Tibial nerve (tissue), 4 donors: ENCODE measurements around the gene SBNO2. TPM values are rescaled to one million over a fixed set of nuclear protein-coding genes. Genes with fewer than 3 reads are reported as not detected.

Experiments
- DNase-seq, 2 donors: peaks; one replicate each; pipeline ENCODE4 v3.0.0-alpha.2; 2019; ENCODE audit warnings: low spot score in 2 of 2
- H3K27ac ChIP-seq, 4 donors: fragments of 200-600 bp; sonication (generic) in 3 of 4; one replicate each; pipeline ENCODE4 v1.5.1; 2017 to 2019; ENCODE audit warnings: mild to moderate bottlenecking in 1 of 4
- H3K27me3 ChIP-seq, 2 donors: fragments of 200-600 bp; sonication (generic) in 1 of 2; one replicate each; pipeline versions ENCODE4 v1.5.1 to v1.6.0; 2017 to 2019
- H3K36me3 ChIP-seq, 3 donors: fragments of 200-600 bp; sonication (generic); one replicate each; pipeline ENCODE4 v1.5.1; 2018 to 2019
- H3K4me1 ChIP-seq, 4 donors: fragments of 200-600 bp; sonication (generic) in 3 of 4; one replicate each; pipeline ENCODE4 v1.5.1; 2017 to 2019
- H3K4me3 ChIP-seq, 4 donors: fragments of 200-600 bp; sonication (generic) in 3 of 4; one replicate each; pipeline ENCODE4 v1.5.1; 2017 to 2019; ENCODE audit warnings: mild to moderate bottlenecking in 1 of 4, moderate library complexity in 1 of 4
- H3K9me3 ChIP-seq, 4 donors: fragments of 200-600 bp; sonication (generic) in 3 of 4; one replicate each; pipeline ENCODE4 v1.5.1; 2017 to 2019
- CTCF ChIP-seq, 5 experiments: fragments of 200-600 bp in 3 of 5; fragments of 450-650 bp in 2 of 5; sonication (generic) in 3 of 5; IDR thresholded peaks; one replicate each; pipeline ENCODE4 v1.5.1; 2016 to 2019; ENCODE audit warnings: antibody characterized with exemption in 5 of 5, mild to moderate bottlenecking in 3 of 5, moderate library complexity in 2 of 5
- EP300 ChIP-seq, 2 donors: sonication (generic); formaldehyde crosslinking; IDR thresholded peaks; one replicate each; pipeline ENCODE4 v1.6.1; 2017; ENCODE audit warnings: antibody characterized with exemption in 2 of 2, mild to moderate bottlenecking in 1 of 2
- POLR2A ChIP-seq, 2 donors: fragments of 450-650 bp; IDR thresholded peaks; one replicate each; pipeline ENCODE4 v1.6.1; 2017; ENCODE audit warnings: antibody characterized with exemption in 2 of 2, mild to moderate bottlenecking in 2 of 2, moderate library complexity in 2 of 2
- WGBS, 2 donors: methylation state at CpG; one replicate each; pipeline ENCODE4 v1.1.5; 2018; 5-methylcytosine and 5-hydroxymethylcytosine counted together
- total RNA-seq, 4 donors: library from RNA; depleted of rRNA; stranded (reverse); fragments of >200 nt; gene quantifications; one replicate each; pipeline ENCODE4 v1.1.0, GENCODE V29; 2016

SBNO2 gene
- total RNA-seq, 4 donors from 2014 or later, result 26.6 to 105 (median 39.3) TPM

DNA sequence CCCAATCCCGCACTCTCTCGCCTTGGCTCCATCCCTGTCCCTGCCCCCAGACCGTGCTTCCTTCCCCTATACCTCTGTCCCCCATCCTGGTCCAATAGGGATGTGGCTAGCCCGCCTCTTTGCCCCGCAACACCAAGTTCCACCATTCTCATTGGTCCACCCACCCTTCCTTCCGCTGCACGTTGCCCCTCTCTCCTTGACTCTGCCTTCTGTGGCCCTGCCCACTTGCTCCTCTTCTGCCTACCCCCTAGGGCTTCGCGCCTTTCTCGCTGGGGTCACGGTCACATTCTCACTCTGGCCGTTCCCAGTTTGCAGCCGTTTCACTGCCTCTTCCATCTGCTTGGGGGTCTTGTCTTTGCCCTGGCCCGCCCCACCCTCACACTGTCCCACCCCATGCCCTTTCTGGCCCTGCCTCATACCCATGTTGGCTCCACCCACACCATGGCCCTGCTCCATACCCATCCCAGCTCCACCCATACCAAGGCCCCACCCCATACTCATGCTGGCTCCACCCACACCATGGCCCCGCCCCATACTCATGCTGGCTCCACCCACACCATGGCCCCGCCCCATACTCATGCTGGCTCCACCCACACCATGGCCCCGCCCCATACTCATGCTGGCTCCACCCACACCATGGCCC lies 111.6 kb downstream of the SBNO2 start:
- DNase-seq, result no peak
- Histone ChIP-seq H3K27ac (no peak overlapping the region), H3K36me3 (peaks cover 0 to 20% (median 0%) of the 10 kb centered on the region in 3 donors), H3K4me1 (peaks cover 0 to 34% (median 16%) of the 10 kb centered on the region in 4 donors), H3K27me3 (peaks cover 0 to 23% of the 10 kb centered on the region in 2 donors), H3K9me3 (peaks cover 0 to 38% (median 8%) of the 10 kb centered on the region in 4 donors), H3K4me3 (no peak overlapping the region)
- 82 to 87% methylated on average over 17 of the region's 17 CpGs for WGBS, 2 donors
- TF ChIP-seq CTCF (IDR thresholded peaks at IDR 0.05), result no peak

- H3K9me3 ChIP-seq, result peaks cover 0 to 43% (median 10%) of the 10 kb centered on the region in 4 donors
- no peak overlapping the region for H3K4me3 ChIP-seq
- DNase-seq, result no peak
- TF ChIP-seq EP300 (IDR thresholded peaks at IDR 0.05) (no peak), POLR2A (IDR thresholded peaks at IDR 0.05) (no peak), CTCF (IDR thresholded peaks at IDR 0.05) (no peak)
- H3K4me1 ChIP-seq, result peaks cover 0 to 29% (median 12%) of the 10 kb centered on the region in 4 donors
- no peak overlapping the region for H3K27ac ChIP-seq
- H3K27me3 ChIP-seq, result peaks cover 0 to 18% of the 10 kb centered on the region in 2 donors
- H3K36me3 ChIP-seq, result peaks cover 0 to 25% (median 0%) of the 10 kb centered on the region in 3 donors
- 69 to 93% methylated on average over 12 to 20 of the region's 20 CpGs for WGBS, 2 donors
Observed at GRCh38 chr19:1061987-1062386, 112.1 kb downstream of the SBNO2 start.

GRCh38 chr19:1060689-1061088 lies 113.4 kb downstream of the SBNO2 start:
- Histone ChIP-seq H3K4me3 (no peak overlapping the region), H3K9me3 (peaks cover 0 to 56% (median 15%) of the 10 kb centered on the region in 4 donors), H3K4me1 (peaks cover 0 to 16% (median 4%) of the 10 kb centered on the region in 4 donors), H3K27me3 (peaks cover 0 to 5% of the 10 kb centered on the region in 2 donors), H3K27ac (no peak overlapping the region), H3K36me3 (peaks cover 0 to 38% (median 0%) of the 10 kb centered on the region in 3 donors)
- WGBS, 2 donors, result 68 to 85% methylated on average over 5 of the region's 5 CpGs
- DNase-seq, result no peak
- TF ChIP-seq EP300 (IDR thresholded peaks at IDR 0.05), result no peak
- TF ChIP-seq CTCF (IDR thresholded peaks at IDR 0.05), result no peak
- TF ChIP-seq POLR2A (IDR thresholded peaks at IDR 0.05), result no peak

GRCh38 chr19:1058112-1058511 lies 116.0 kb downstream of the SBNO2 start:
- peaks cover 0 to 68% (median 15%) of the 10 kb centered on the region in 4 donors for H3K9me3 ChIP-seq
- 92 to 93% methylated on average over 4 to 5 of the region's 5 CpGs for WGBS, 2 donors
- no peaks in the 10 kb centered on the region for H3K4me1 ChIP-seq
- no peak for DNase-seq
- no peaks in the 10 kb centered on the region for H3K27me3 ChIP-seq
- no peak overlapping the region for H3K4me3 ChIP-seq
- H3K36me3 ChIP-seq, result peaks cover 0 to 52% (median 0%) of the 10 kb centered on the region in 3 donors
- H3K27ac ChIP-seq, result no peak overlapping the region
- TF ChIP-seq CTCF (IDR thresholded peaks at IDR 0.05) (no peak), EP300 (IDR thresholded peaks at IDR 0.05) (no peak)

Other genes with a start within 250 kb of the SBNO2 start
- 10 to 100 TPM in 3 of 4 donors, 1 to 10 TPM in 1; 8.1 to 15.3 (median 12.5) TPM for gene ARID3A, start 248.2 kb downstream of the SBNO2 start, total RNA-seq
- 10 to 100 TPM; 23.3 to 90.6 (median 52.8) TPM for gene WDR18, start 189.9 kb downstream of the SBNO2 start, total RNA-seq
- gene GRIN3B, start 173.8 kb downstream of the SBNO2 start, total RNA-seq, result 1 to 10 TPM in 1 of 4 donors, not detected in 3; 2.4 TPM
- gene TMEM259, start 153.1 kb downstream of the SBNO2 start, total RNA-seq, result 100 to 1,000 TPM; 229 to 459 (median 325) TPM
- not detected for gene RNU6-2, start 152.7 kb downstream of the SBNO2 start, total RNA-seq
- gene CNN2, start 147.7 kb downstream of the SBNO2 start, total RNA-seq, result 100 to 1,000 TPM in 1 of 4 donors, 10 to 100 TPM in 3; 69.9 to 122 (median 79.4) TPM
- gene ABCA7, start 134.2 kb downstream of the SBNO2 start, total RNA-seq, result 10 to 100 TPM in 3 of 4 donors, 1 to 10 TPM in 1; 9.6 to 25.8 (median 13.7) TPM
- 10 to 100 TPM; 28.4 to 66.9 (median 38.6) TPM for gene ARHGAP45, start 107.1 kb downstream of the SBNO2 start, total RNA-seq
- gene POLR2E, start 78.9 kb downstream of the SBNO2 start, total RNA-seq, result 100 to 1,000 TPM in 3 of 4 donors, 10 to 100 TPM in 1; 81.6 to 136 (median 121) TPM
- gene GPX4, start 70.3 kb downstream of the SBNO2 start, total RNA-seq, result 100 to 1,000 TPM; 337 to 518 (median 493) TPM
- 10 to 100 TPM; 52.5 to 91.2 (median 68.7) TPM for gene STK11, start 31.5 kb upstream of the SBNO2 start, total RNA-seq
- 1 to 10 TPM in 2 of 4 donors, under 1 TPM in 2; 0.22 to 3.9 (median 1.4) TPM for gene CBARP, start 63.7 kb upstream of the SBNO2 start, total RNA-seq
- 100 to 1,000 TPM in 3 of 4 donors, 10 to 100 TPM in 1; 67.5 to 140 (median 127) TPM for gene ATP5F1D, start 67.5 kb upstream of the SBNO2 start, total RNA-seq
- 10 to 100 TPM; 17.4 to 51.9 (median 39.4) TPM for gene MIDN, start 74.3 kb upstream of the SBNO2 start, total RNA-seq
- 100 to 1,000 TPM; 389 to 640 (median 576) TPM for gene CIRBP, start 95.1 kb upstream of the SBNO2 start, total RNA-seq
- gene FAM174C, start 101.3 kb upstream of the SBNO2 start, total RNA-seq, result 10 to 100 TPM; 25.5 to 80.7 (median 52.0) TPM
- not detected for gene EFNA2, start 111.6 kb upstream of the SBNO2 start, total RNA-seq
- gene NDUFS7, start 209.6 kb upstream of the SBNO2 start, total RNA-seq, result 100 to 1,000 TPM; 146 to 162 (median 151) TPM
- 100 to 1,000 TPM in 2 of 4 donors, 10 to 100 TPM in 2; 43.8 to 120 (median 94.4) TPM for gene GAMT, start 227.3 kb upstream of the SBNO2 start, total RNA-seq
- 10 to 100 TPM; 34.3 to 68.4 (median 61.0) TPM for gene DAZAP1, start 233.3 kb upstream of the SBNO2 start, total RNA-seq